Mesenchymal stem cell (in vitro differentiated cells and primary cell): ENCODE measurements around the gene NAP1L4.
A peak's percentile ranks its signal among the peaks of the same experiment; 100 is the strongest.

Source experiments
- DNase-seq: peaks from one replicate; pipeline ENCODE4 v3.0.0-alpha.2; 2013
- H2AFZ ChIP-seq: one replicate; pipeline ENCODE4 v1.6.1; 2013; ENCODE audit warnings: low read depth, mild to moderate bottlenecking, control low read depth, inconsistent platforms, low read length, moderate library complexity
- H2AK5ac ChIP-seq: 2 replicates; pipeline ENCODE4 v1.6.1; 2013; ENCODE audit warnings: low read length, moderate library complexity, mild to moderate bottlenecking, inconsistent platforms; ENCODE audit not compliant: severe bottlenecking
- H2BK120ac ChIP-seq: one replicate; pipeline ENCODE4 v1.6.1; 2013; ENCODE audit warnings: low read depth, mild to moderate bottlenecking, inconsistent platforms, low read length, moderate library complexity
- H2BK12ac ChIP-seq, 2 experiments: one replicate each; pipeline ENCODE4 v1.6.1; 2013; ENCODE audit warnings: inconsistent platforms in 2 of 2, low read length in 2 of 2, mild to moderate bottlenecking in 2 of 2, moderate library complexity in 2 of 2, control low read depth in 1 of 2
- H2BK15ac ChIP-seq: one replicate; pipeline ENCODE4 v1.6.1; 2013; ENCODE audit warnings: mild to moderate bottlenecking, low read depth, inconsistent platforms; ENCODE audit not compliant: poor library complexity, severe bottlenecking
- H2BK5ac ChIP-seq: 2 replicates; pipeline ENCODE4 v1.6.1; 2013; ENCODE audit warnings: low read depth, mild to moderate bottlenecking, low read length, control low read depth, inconsistent platforms; ENCODE audit not compliant: poor library complexity, severe bottlenecking
- H3K14ac ChIP-seq, 2 experiments: one replicate each; pipeline ENCODE4 v1.6.1; 2013; ENCODE audit warnings: inconsistent platforms in 2 of 2, low read length in 2 of 2, control low read depth in 1 of 2, mild to moderate bottlenecking in 1 of 2, moderate library complexity in 1 of 2
- H3K18ac ChIP-seq, 2 experiments: one replicate each; pipeline ENCODE4 v1.6.1; 2013; ENCODE audit warnings: inconsistent platforms in 2 of 2, low read length in 2 of 2, control low read depth in 1 of 2, low read depth in 1 of 2, mild to moderate bottlenecking in 1 of 2
- H3K23ac ChIP-seq, 2 experiments: one replicate each; pipeline ENCODE4 v1.6.1; 2013; ENCODE audit warnings: inconsistent platforms in 2 of 2, low read length in 2 of 2, mild to moderate bottlenecking in 2 of 2, moderate library complexity in 2 of 2, control low read depth in 1 of 2
- H3K27ac ChIP-seq: 2 replicates; pipeline ENCODE4 v1.5.1; 2013; ENCODE audit warnings: mild to moderate bottlenecking, moderate library complexity, low read length, control low read depth, inconsistent platforms; ENCODE audit not compliant: poor library complexity, severe bottlenecking
- H3K27me3 ChIP-seq, 2 experiments: 2 replicates each; pipeline versions ENCODE4 v1.6.1 to v1.7.0; 2013; ENCODE audit warnings: low read length in 2 of 2, mild to moderate bottlenecking in 2 of 2, moderate library complexity in 2 of 2, control low read depth in 1 of 2, inconsistent platforms in 1 of 2; ENCODE audit not compliant: control insufficient read depth in 1 of 2, insufficient read depth in 1 of 2
- H3K36me3 ChIP-seq, 2 experiments: 2 replicates each; pipeline versions ENCODE4 v1.6.1 to v1.7.0; 2013; ENCODE audit warnings: low read length in 2 of 2, control low read depth in 1 of 2, inconsistent platforms in 1 of 2, low read depth in 1 of 2, mild to moderate bottlenecking in 1 of 2; ENCODE audit not compliant: insufficient read depth in 2 of 2, control insufficient read depth in 1 of 2
- H3K4ac ChIP-seq, 2 experiments: one replicate each; pipeline ENCODE4 v1.6.1; 2013; ENCODE audit warnings: inconsistent platforms in 2 of 2, low read length in 2 of 2, mild to moderate bottlenecking in 2 of 2, moderate library complexity in 2 of 2, control low read depth in 1 of 2, low read depth in 1 of 2
- H3K4me1 ChIP-seq: 2 replicates; pipeline ENCODE4 v1.6.1; 2013; ENCODE audit warnings: low read depth, low read length, control low read depth; ENCODE audit not compliant: control insufficient read depth, insufficient read depth
- H3K4me2 ChIP-seq: 2 replicates; pipeline ENCODE4 v1.6.1; 2013; ENCODE audit warnings: low read length, mild to moderate bottlenecking, inconsistent platforms; ENCODE audit not compliant: poor library complexity, severe bottlenecking
- H3K4me3 ChIP-seq, 2 experiments: 2 replicates each; pipeline versions ENCODE4 v1.5.1 to v1.7.0; 2013; ENCODE audit warnings: low read length in 2 of 2, mild to moderate bottlenecking in 2 of 2, control low read depth in 1 of 2, low read depth in 1 of 2; ENCODE audit not compliant: insufficient read depth in 1 of 2
- H3K79me1 ChIP-seq: replicated peaks from 2 replicates; pipeline ENCODE4 v1.6.1; 2013; ENCODE audit warnings: mild to moderate bottlenecking, control low read depth, low read length, inconsistent platforms; ENCODE audit not compliant: poor library complexity, severe bottlenecking
- H3K9ac ChIP-seq: 2 replicates; pipeline ENCODE4 v1.7.0; 2013; ENCODE audit warnings: mild to moderate bottlenecking, low read length, moderate library complexity
- H3K9me3 ChIP-seq: 2 replicates; pipeline ENCODE4 v1.7.0; 2013; ENCODE audit warnings: mild to moderate bottlenecking, low read length; ENCODE audit not compliant: control insufficient read depth
- H4K8ac ChIP-seq: one replicate; pipeline ENCODE4 v1.6.1; 2013; ENCODE audit warnings: inconsistent platforms, mild to moderate bottlenecking, low read length, moderate library complexity
- H4K91ac ChIP-seq: one replicate; pipeline ENCODE4 v1.6.1; 2013; ENCODE audit warnings: mild to moderate bottlenecking, low read length, inconsistent platforms
- WGBS: methylation state at CpG from one replicate; pipeline ENCODE4 v1.1.7; 2013; ENCODE audit warnings: mixed read lengths; 5-methylcytosine and 5-hydroxymethylcytosine counted together

NAP1L4 gene

DNA sequence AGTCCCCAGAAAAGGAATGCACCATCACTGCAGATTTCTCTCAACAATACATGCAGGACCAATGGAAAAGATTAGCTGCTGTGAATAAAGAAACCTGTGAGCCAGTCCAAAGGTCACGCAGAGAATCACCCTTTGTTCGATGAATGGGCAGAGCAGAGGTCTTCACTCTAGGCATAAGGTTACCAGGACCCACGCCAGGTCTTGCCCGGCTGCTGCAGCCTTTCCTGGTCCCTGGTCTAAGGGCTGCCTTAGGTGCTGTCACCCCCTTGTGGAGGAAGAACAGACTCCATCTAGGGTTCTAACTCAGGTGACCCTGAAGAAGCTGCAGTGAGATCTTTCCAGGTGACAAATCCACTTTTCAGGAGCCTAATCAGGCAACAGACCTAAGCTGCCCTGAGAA is 29.0 kb upstream of the NAP1L4 start:
- Histone ChIP-seq H3K27me3 (no peaks in the 10 kb centered on the region), H4K91ac (no peak overlapping the region), H3K18ac (no peak overlapping the region), H2BK120ac (no peak overlapping the region), H3K9me3 (no peaks in the 10 kb centered on the region), H3K14ac (no peak overlapping the region), H2BK12ac (no peak overlapping the region), H3K27ac (no peak overlapping the region), H2AFZ (no peak overlapping the region), H2BK15ac (no peak overlapping the region), H3K23ac (no peak overlapping the region), H3K4me2 (no peak overlapping the region), H3K4me3 (no peak overlapping the region), H3K36me3 (peaks cover 59 to 81% of the 10 kb centered on the region in 2 experiments), H2BK5ac (no peak overlapping the region), H3K79me1 (peaks cover 26% of the 10 kb centered on the region), H3K9ac (no peak overlapping the region), H4K8ac (no peak overlapping the region), H3K4me1 (peaks cover 13% of the 10 kb centered on the region), H2AK5ac (no peak overlapping the region), H3K4ac (no peak overlapping the region)
- DNase-seq, result peak; percentile 29
- WGBS, result 81% methylated on average over 4 of the region's 4 CpGs

DNA sequence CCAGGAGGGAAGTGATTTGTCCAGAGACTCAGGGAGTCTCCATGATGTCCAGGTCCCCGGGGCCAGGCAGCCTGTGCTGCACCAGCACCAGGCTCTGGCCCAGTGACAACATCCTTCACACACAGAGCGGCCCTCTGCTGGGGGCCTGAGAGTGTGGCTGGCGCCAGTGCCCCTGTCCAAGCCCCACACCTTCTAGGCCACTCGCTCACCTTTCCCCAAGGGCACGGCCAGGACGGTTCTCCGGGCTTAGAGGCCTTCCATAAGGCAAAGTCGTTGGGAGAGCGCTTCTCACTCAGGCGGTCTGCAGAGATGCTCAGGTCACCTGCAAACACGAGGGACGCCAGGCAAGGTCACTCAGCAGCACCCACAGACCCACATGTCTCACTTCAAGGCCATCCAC is 27.9 kb upstream of the NAP1L4 start:
- Histone ChIP-seq H2BK12ac (no peak overlapping the region), H4K8ac (no peak overlapping the region), H2BK5ac (no peak overlapping the region), H3K27ac (no peak overlapping the region), H3K9me3 (no peaks in the 10 kb centered on the region), H3K14ac (no peak overlapping the region), H2AFZ (no peak overlapping the region), H3K23ac (no peak overlapping the region), H3K4me1 (peaks cover 13% of the 10 kb centered on the region), H2BK15ac (no peak overlapping the region), H3K79me1 (peaks cover 24% of the 10 kb centered on the region), H3K36me3 (peaks cover 62 to 82% of the 10 kb centered on the region in 2 experiments), H3K4ac (no peak overlapping the region), H2AK5ac (no peak overlapping the region), H3K4me2 (no peak overlapping the region), H3K27me3 (no peaks in the 10 kb centered on the region), H3K9ac (no peak overlapping the region), H2BK120ac (no peak overlapping the region), H3K4me3 (no peak overlapping the region), H3K18ac (no peak overlapping the region), H4K91ac (no peak overlapping the region)
- 97% methylated on average over 12 of the region's 12 CpGs for WGBS
- no peak for DNase-seq

DNA sequence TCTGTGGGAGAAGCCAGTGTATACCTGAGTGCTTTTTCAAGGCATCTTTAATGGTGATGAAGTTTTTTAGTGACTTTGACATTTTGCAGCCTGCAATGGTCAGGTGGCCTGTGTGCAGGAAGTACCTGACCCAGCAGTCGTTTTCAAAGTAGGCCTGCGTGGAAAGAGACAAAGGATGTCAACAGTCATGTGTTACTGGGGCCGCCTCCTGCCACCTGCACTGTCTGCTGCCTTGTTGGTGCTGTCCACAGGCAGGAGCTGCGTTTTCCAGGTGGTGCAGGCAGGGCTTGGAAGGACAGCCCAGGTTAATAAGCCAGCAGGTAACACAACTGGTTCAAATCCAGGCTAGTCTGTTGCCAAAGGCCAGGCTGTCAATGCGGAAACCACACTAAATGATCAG is 26.5 kb upstream of the NAP1L4 start:
- Histone ChIP-seq H3K4me1 (peaks cover 19% of the 10 kb centered on the region), H3K79me1 (peaks cover 22% of the 10 kb centered on the region), H3K14ac (no peak overlapping the region), H3K9me3 (no peaks in the 10 kb centered on the region), H4K91ac (no peak overlapping the region), H3K4me3 (no peak overlapping the region), H2AK5ac (no peak overlapping the region), H3K23ac (no peak overlapping the region), H3K18ac (no peak overlapping the region), H3K36me3 (peaks cover 69 to 84% of the 10 kb centered on the region in 2 experiments), H2BK120ac (no peak overlapping the region), H3K27me3 (no peaks in the 10 kb centered on the region), H2BK12ac (no peak overlapping the region), H2BK15ac (no peak overlapping the region), H2AFZ (no peak overlapping the region), H4K8ac (no peak overlapping the region), H2BK5ac (no peak overlapping the region), H3K9ac (no peak overlapping the region), H3K4me2 (no peak overlapping the region), H3K27ac (no peak overlapping the region), H3K4ac (no peak overlapping the region)
- 86% methylated on average over 5 of the region's 5 CpGs for WGBS
- no peak for DNase-seq

DNA sequence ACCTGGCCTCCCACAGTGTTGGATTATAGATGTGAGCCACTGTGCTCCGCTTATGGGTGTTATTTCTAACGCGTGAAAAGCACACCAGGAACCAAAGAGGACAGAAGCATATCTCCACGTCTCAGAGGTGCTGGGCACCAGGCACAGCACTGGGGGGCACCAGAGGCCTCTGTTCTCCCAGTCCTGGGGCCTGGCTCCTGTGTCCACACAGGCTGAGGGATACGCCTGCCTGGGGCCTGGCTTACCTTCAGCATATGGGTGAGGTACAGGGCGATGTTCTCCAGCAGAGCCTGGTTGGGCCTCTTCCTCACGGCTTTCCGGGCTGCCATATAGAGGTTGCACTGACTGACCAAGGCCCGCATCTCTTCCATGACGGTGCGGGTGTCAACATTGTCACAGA is 24.7 kb upstream of the NAP1L4 start:
- no peak overlapping the region for H4K91ac ChIP-seq
- H3K4me2 ChIP-seq, result no peak overlapping the region

More for the DNA sequence above, 24.7 kb upstream of the NAP1L4 start:
- Histone ChIP-seq H4K8ac (no peak overlapping the region), H3K27ac (no peak overlapping the region), H3K27me3 (no peaks in the 10 kb centered on the region), H3K18ac (no peak overlapping the region), H3K4me1 (peaks cover 11% of the 10 kb centered on the region), H2AFZ (no peak overlapping the region), H2BK12ac (no peak overlapping the region), H3K9me3 (no peaks in the 10 kb centered on the region), H2BK15ac (no peak overlapping the region), H2AK5ac (no peak overlapping the region), H3K36me3 (peaks cover 75 to 86% of the 10 kb centered on the region in 2 experiments), H3K9ac (no peak overlapping the region), H2BK5ac (no peak overlapping the region), H3K4ac (no peak overlapping the region), H2BK120ac (no peak overlapping the region), H3K23ac (no peak overlapping the region), H3K4me3 (no peak overlapping the region), H3K14ac (no peak overlapping the region), H3K79me1 (peaks cover 21% of the 10 kb centered on the region)
- 95% methylated on average over 11 of the region's 11 CpGs for WGBS
- DNase-seq, result no peak
